Activated CD4-positive, CD25-positive, alpha-beta regulatory T cell treated with anti-CD3 and anti-CD28 coated beads, Interleukin-2, amount 50 U/mL, for 72 hours (primary cell): ENCODE measurements around the gene UBL4A.
"Not testable (repeated sequence)": the region's sequence is repeated elsewhere in the genome, so short reads cannot be mapped to it uniquely, and the experiment has no call there.

Source experiments
- DNase-seq: peaks from one replicate; pipeline ENCODE4 v3.0.0; 2021

The UBL4A gene

GRCh38 chrX:154507673-154508383, 21.4 kb upstream of the UBL4A start:
- no peak for DNase-seq

GRCh38 chrX:154506483-154507332, 20.3 kb upstream of the UBL4A start:
- no peak for DNase-seq

GRCh38 chrX:154505734-154506133, 19.3 kb upstream of the UBL4A start:
- DNase-seq: no peak

- DNase-seq: no peak
Observed at GRCh38 chrX:154502989-154503388, 16.6 kb upstream of the UBL4A start.

- DNase-seq: no peak
Observed at GRCh38 chrX:154502098-154502497, 15.7 kb upstream of the UBL4A start.

GRCh38 chrX:154501423-154501822, 15.0 kb upstream of the UBL4A start:
- DNase-seq: not testable (repeated sequence)

GRCh38 chrX:154496591-154497137, 10.2 kb upstream of the UBL4A start:
- not testable (repeated sequence) for DNase-seq

- no peak for DNase-seq
Observed at GRCh38 chrX:154495472-154495922, 9.1 kb upstream of the UBL4A start.

GRCh38 chrX:154494715-154495114, 8.3 kb upstream of the UBL4A start:
- DNase-seq: no peak

- peak; percentile 79 for DNase-seq
Observed at GRCh38 chrX:154490414-154491083, 4.1 kb upstream of the UBL4A start, which contains the start of gene SLC10A3. SLC10A3 (minus strand) TSS chrX:154490629; CDS start chrX:154488940, 1,689 bp downstream.

- peak; percentile 44 for DNase-seq
Observed at GRCh38 chrX:154490021-154490413, 3.6 kb upstream of the UBL4A start.

GRCh38 chrX:154489182-154489581, 2.8 kb upstream of the UBL4A start:
- DNase-seq: no peak

GRCh38 chrX:154488336-154489075, 2.1 kb upstream of the UBL4A start:
- peak; percentile 28 for DNase-seq

GRCh38 chrX:154487518-154488290, 1.3 kb upstream of the UBL4A start:
- DNase-seq: peak; percentile 26

GRCh38 chrX:154486052-154486395, 391 bp downstream of the UBL4A start:
- peak; percentile 51 for DNase-seq

GRCh38 chrX:154485150-154486051, 1.0 kb downstream of the UBL4A start:
- peak; percentile 29 for DNase-seq

- peak; percentile 25 for DNase-seq
Observed at GRCh38 chrX:154484255-154485149, 1.9 kb downstream of the UBL4A start.

- no peak for DNase-seq
Observed at GRCh38 chrX:154483325-154483724, 3.1 kb downstream of the UBL4A start.

GRCh38 chrX:154482786-154483185, 3.6 kb downstream of the UBL4A start:
- no peak for DNase-seq
